ENCODE measurements around the gene WDR86.
A peak's percentile ranks its signal among the peaks of the same experiment; 100 is the strongest.

DNA sequence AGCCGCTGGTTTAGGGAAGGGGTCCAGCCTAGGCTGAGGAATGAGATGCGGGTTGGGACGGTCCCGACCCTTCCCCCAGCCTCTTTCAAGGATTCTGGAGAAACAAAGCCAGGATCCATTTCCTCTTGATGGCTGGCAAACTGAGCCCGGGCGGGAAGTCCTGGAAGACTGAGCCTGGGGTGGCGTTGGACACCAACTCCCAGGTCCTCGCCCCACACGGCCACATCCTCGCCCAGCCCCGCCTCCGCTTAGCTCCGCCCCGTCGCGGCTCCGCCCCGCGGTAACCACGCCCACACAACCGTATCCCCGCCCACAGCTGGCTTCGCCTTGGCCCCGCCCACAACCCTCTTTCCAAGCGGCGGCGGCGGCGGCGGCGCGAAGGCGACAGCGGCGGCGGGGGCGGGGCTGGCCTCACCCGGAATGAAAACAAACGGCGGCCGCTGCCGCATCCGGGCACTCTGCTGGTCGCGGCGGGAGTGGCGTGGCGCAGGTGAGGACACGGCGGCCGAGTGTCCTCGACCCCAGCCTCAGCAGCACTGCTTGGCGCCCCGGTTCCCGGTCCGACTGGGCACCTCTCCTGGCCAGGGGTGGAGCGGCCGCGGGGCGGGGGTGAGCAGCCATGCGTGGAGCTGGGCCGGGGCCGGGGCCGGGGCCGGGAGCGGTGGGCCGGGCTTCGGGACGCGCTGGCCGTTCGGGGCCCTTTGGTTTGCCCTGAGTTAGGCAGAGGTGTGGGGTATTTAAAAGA lies 68.3 kb downstream of the WDR86 start, which contains the start of gene NUB1:
- TF ChIP-seq, protein P1, sequence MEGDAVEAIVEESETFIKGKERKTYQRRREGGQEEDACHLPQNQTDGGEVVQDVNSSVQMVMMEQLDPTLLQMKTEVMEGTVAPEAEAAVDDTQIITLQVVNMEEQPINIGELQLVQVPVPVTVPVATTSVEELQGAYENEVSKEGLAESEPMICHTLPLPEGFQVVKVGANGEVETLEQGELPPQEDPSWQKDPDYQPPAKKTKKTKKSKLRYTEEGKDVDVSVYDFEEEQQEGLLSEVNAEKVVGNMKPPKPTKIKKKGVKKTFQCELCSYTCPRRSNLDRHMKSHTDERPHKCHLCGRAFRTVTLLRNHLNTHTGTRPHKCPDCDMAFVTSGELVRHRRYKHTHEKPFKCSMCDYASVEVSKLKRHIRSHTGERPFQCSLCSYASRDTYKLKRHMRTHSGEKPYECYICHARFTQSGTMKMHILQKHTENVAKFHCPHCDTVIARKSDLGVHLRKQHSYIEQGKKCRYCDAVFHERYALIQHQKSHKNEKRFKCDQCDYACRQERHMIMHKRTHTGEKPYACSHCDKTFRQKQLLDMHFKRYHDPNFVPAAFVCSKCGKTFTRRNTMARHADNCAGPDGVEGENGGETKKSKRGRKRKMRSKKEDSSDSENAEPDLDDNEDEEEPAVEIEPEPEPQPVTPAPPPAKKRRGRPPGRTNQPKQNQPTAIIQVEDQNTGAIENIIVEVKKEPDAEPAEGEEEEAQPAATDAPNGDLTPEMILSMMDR (conservative IDR thresholded peaks at IDR 0.05): no peak
- TF ChIP-seq ZFX (IDR thresholded peaks at IDR 0.05): peak; percentile 86
